Trophoblast cell (in vitro differentiated cells and primary cell): Measurements from ENCODE around the gene KPNA6.

Source experiments
- DNase-seq, 2 donors: peaks; one replicate each; pipeline ENCODE4 v3.0.0-alpha.2; 2016
- H2AFZ ChIP-seq: 2 replicates; pipeline ENCODE4 v1.6.1; 2013; ENCODE audit warnings: low read length, moderate library complexity, mild to moderate bottlenecking; ENCODE audit not compliant: insufficient read depth, poor library complexity
- H2AK5ac ChIP-seq: 2 replicates; pipeline ENCODE4 v1.6.1; 2013; ENCODE audit warnings: mild to moderate bottlenecking, low read length
- H2BK120ac ChIP-seq: 2 replicates; pipeline ENCODE4 v1.6.1; 2013; ENCODE audit warnings: low read length, mild to moderate bottlenecking, moderate library complexity; ENCODE audit not compliant: insufficient read depth, poor library complexity
- H2BK12ac ChIP-seq: 2 replicates; pipeline ENCODE4 v1.6.1; 2013; ENCODE audit warnings: mild to moderate bottlenecking, low read length, moderate library complexity
- H2BK5ac ChIP-seq: 2 replicates; pipeline ENCODE4 v1.6.1; 2013; ENCODE audit warnings: low read length, low read depth, moderate library complexity, mild to moderate bottlenecking; ENCODE audit not compliant: poor library complexity
- H3K14ac ChIP-seq: 2 replicates; pipeline ENCODE4 v1.6.1; 2013; ENCODE audit warnings: mild to moderate bottlenecking, low read length
- H3K18ac ChIP-seq: 2 replicates; pipeline ENCODE4 v1.6.1; 2013; ENCODE audit warnings: mild to moderate bottlenecking, low read length
- H3K23ac ChIP-seq: 2 replicates; pipeline ENCODE4 v1.6.1; 2013; ENCODE audit warnings: low read length
- H3K27ac ChIP-seq: 2 replicates; pipeline ENCODE4 v1.5.1; 2013; ENCODE audit warnings: low read depth, mild to moderate bottlenecking, inconsistent platforms, low read length, moderate library complexity
- H3K27me3 ChIP-seq: 2 replicates; pipeline ENCODE4 v1.6.1; 2013; ENCODE audit warnings: inconsistent platforms, mild to moderate bottlenecking, low read length, moderate library complexity; ENCODE audit not compliant: insufficient read depth
- H3K36me3 ChIP-seq, 2 experiments: 1 replicate in 1 of 2; 2 replicates in 1 of 2; pipeline ENCODE4 v1.6.1; 2013; ENCODE audit warnings: low read length in 2 of 2, mild to moderate bottlenecking in 2 of 2, moderate library complexity in 1 of 2; ENCODE audit not compliant: insufficient read depth in 2 of 2, control insufficient read depth in 1 of 2
- H3K4ac ChIP-seq: 2 replicates; pipeline ENCODE4 v1.6.1; 2013; ENCODE audit warnings: low read depth, mild to moderate bottlenecking, low read length, moderate library complexity
- H3K4me1 ChIP-seq, 2 experiments: 1 replicate in 1 of 2; 2 replicates in 1 of 2; pipeline ENCODE4 v1.6.1; 2013; ENCODE audit warnings: low read length in 2 of 2, mild to moderate bottlenecking in 2 of 2, moderate library complexity in 1 of 2; ENCODE audit not compliant: insufficient read depth in 2 of 2, control insufficient read depth in 1 of 2
- H3K4me2 ChIP-seq: 2 replicates; pipeline ENCODE4 v1.6.1; 2013; ENCODE audit warnings: inconsistent platforms, mild to moderate bottlenecking, low read length, moderate library complexity
- H3K4me3 ChIP-seq: 2 replicates; pipeline ENCODE4 v1.5.1; 2013; ENCODE audit warnings: mild to moderate bottlenecking, low read depth, low read length, inconsistent platforms
- H3K79me1 ChIP-seq: one replicate; pipeline ENCODE4 v1.6.1; 2013; ENCODE audit warnings: low read length
- H3K79me2 ChIP-seq: 2 replicates; pipeline ENCODE4 v1.6.1; 2013; ENCODE audit warnings: low read length, mild to moderate bottlenecking; ENCODE audit not compliant: control insufficient read depth, insufficient read depth, poor library complexity
- H3K9ac ChIP-seq: 2 replicates; pipeline ENCODE4 v1.6.1; 2013; ENCODE audit warnings: mild to moderate bottlenecking, low read length
- H3K9me3 ChIP-seq: 2 replicates; pipeline ENCODE4 v1.6.1; 2013; ENCODE audit warnings: low read depth, mild to moderate bottlenecking, control low read depth, inconsistent platforms, low read length; ENCODE audit not compliant: insufficient read depth
- H4K12ac ChIP-seq: 2 replicates; pipeline ENCODE4 v1.6.1; 2013; ENCODE audit warnings: low read depth, mild to moderate bottlenecking, low read length, moderate library complexity
- H4K8ac ChIP-seq: 2 replicates; pipeline ENCODE4 v1.6.1; 2013; ENCODE audit warnings: low read depth, mild to moderate bottlenecking, low read length, moderate library complexity
- H4K91ac ChIP-seq: one replicate; pipeline ENCODE4 v1.6.1; 2013; ENCODE audit warnings: low read depth, mild to moderate bottlenecking, low read length, moderate library complexity
- WGBS: extraction: QIAGEN DNeasy Blood & Tissue Kit; methylation state at CpG from one replicate; pipeline ENCODE4 v1.1.7; 2013; ENCODE audit warnings: missing lambda C conversion rate; ENCODE audit not compliant: insufficient read length, insufficient coverage; ENCODE audit errors: extremely low coverage; 5-methylcytosine and 5-hydroxymethylcytosine counted together

KPNA6 gene

GRCh38 chr1:32208891-32209328 is 101.1 kb downstream of the KPNA6 start, which contains the start of gene DCDC2B:
DCDC2B (plus strand) TSS chr1:32209089; CDS start chr1:32209094, 5 bp downstream.
- Histone ChIP-seq H3K4me3 (no peak within 1 kb of the TSS), H4K91ac (no peak within 1 kb of the TSS), H3K79me1 (peaks cover 8% of the 10 kb centered on the region), H2BK12ac (no peak within 1 kb of the TSS), H3K14ac (no peak within 1 kb of the TSS), H2BK5ac (no peak within 1 kb of the TSS), H2AK5ac (no peak within 1 kb of the TSS), H4K8ac (no peak within 1 kb of the TSS), H3K4ac (no peak within 1 kb of the TSS), H3K27me3 (no peaks in the 10 kb centered on the region), H3K36me3 (peaks cover 3 to 8% of the 10 kb centered on the region in 2 experiments), H3K9me3 (no peaks in the 10 kb centered on the region), H3K23ac (no peak within 1 kb of the TSS), H3K27ac (no peak within 1 kb of the TSS), H2BK120ac (no peak within 1 kb of the TSS), H4K12ac (no peak within 1 kb of the TSS), H3K18ac (no peak within 1 kb of the TSS), H3K4me2 (no peak within 1 kb of the TSS), H2AFZ (no peak within 1 kb of the TSS), H3K79me2 (peaks cover 4% of the 10 kb centered on the region), H3K4me1 (peaks cover 10 to 13% of the 10 kb centered on the region in 2 experiments), H3K9ac (no peak within 1 kb of the TSS)
- WGBS: no CpG with 5 or more reads among the region's 5 CpGs
- peak; percentile 63 to 69 for DNase-seq

- Histone ChIP-seq H4K91ac (no peak overlapping the region), H3K27ac (no peak overlapping the region), H3K4me1 (peaks cover 0 to 2% of the 10 kb centered on the region in 2 experiments), H2BK12ac (no peak overlapping the region), H3K9ac (no peak overlapping the region), H4K12ac (no peak overlapping the region), H2AFZ (no peak overlapping the region), H3K36me3 (peaks cover 23 to 28% of the 10 kb centered on the region in 2 experiments), H3K4ac (no peak overlapping the region), H3K4me3 (no peak overlapping the region), H3K23ac (no peak overlapping the region), H3K18ac (no peak overlapping the region), H4K8ac (no peak overlapping the region), H3K4me2 (no peak overlapping the region), H3K27me3 (no peaks in the 10 kb centered on the region), H3K9me3 (no peaks in the 10 kb centered on the region), H3K79me2 (no peaks in the 10 kb centered on the region), H3K14ac (no peak overlapping the region), H2BK120ac (no peak overlapping the region), H3K79me1 (no peaks in the 10 kb centered on the region), H2AK5ac (no peak overlapping the region), H2BK5ac (no peak overlapping the region)
- DNase-seq: peak; percentile 43 to 82
- WGBS: no CpG with 5 or more reads among the region's 10 CpGs
Observed at GRCh38 chr1:32215629-32216480, 108.0 kb downstream of the KPNA6 start.

- no peaks in the 10 kb centered on the region for H3K79me1 ChIP-seq
- H3K4ac ChIP-seq: no peak overlapping the region
- H2AFZ ChIP-seq: no peak overlapping the region
- H2BK12ac ChIP-seq: no peak overlapping the region
- H4K12ac ChIP-seq: no peak overlapping the region
- H3K79me2 ChIP-seq: no peaks in the 10 kb centered on the region
- no peaks in the 10 kb centered on the region for H3K9me3 ChIP-seq
- DNase-seq: no peak
- no peak overlapping the region for H2AK5ac ChIP-seq
- no peak overlapping the region for H3K23ac ChIP-seq
- no peak overlapping the region for H3K14ac ChIP-seq
- H2BK120ac ChIP-seq: no peak overlapping the region
- H3K9ac ChIP-seq: no peak overlapping the region
- H2BK5ac ChIP-seq: no peak overlapping the region
- H3K27ac ChIP-seq: no peak overlapping the region
- peaks cover 23 to 28% of the 10 kb centered on the region in 2 experiments for H3K36me3 ChIP-seq
- no peak overlapping the region for H4K91ac ChIP-seq
- WGBS: no CpG with 5 or more reads among the region's 5 CpGs
- H3K4me2 ChIP-seq: no peak overlapping the region
- H3K4me1 ChIP-seq: peaks cover 5 to 7% of the 10 kb centered on the region in 2 experiments
- H3K4me3 ChIP-seq: no peak overlapping the region
- H4K8ac ChIP-seq: no peak overlapping the region
- H3K18ac ChIP-seq: no peak overlapping the region
- H3K27me3 ChIP-seq: no peaks in the 10 kb centered on the region
Observed at GRCh38 chr1:32216566-32216965, 108.7 kb downstream of the KPNA6 start.

- H3K36me3 ChIP-seq: peaks cover 24 to 33% of the 10 kb centered on the region in 2 experiments
- no peak overlapping the region for H3K18ac ChIP-seq
- no peak overlapping the region for H2AK5ac ChIP-seq
- H3K27me3 ChIP-seq: no peaks in the 10 kb centered on the region
- H3K4me2 ChIP-seq: no peak overlapping the region
- H3K79me1 ChIP-seq: peaks cover 9% of the 10 kb centered on the region
- H3K4me3 ChIP-seq: no peak overlapping the region
- peaks cover 1% of the 10 kb centered on the region for H3K9me3 ChIP-seq
- H2BK12ac ChIP-seq: no peak overlapping the region
- no peak overlapping the region for H3K14ac ChIP-seq
- H2BK5ac ChIP-seq: no peak overlapping the region
- H4K8ac ChIP-seq: no peak overlapping the region
- no CpG with 5 or more reads among the region's 7 CpGs for WGBS
- no peak overlapping the region for H4K12ac ChIP-seq
- no peak overlapping the region for H4K91ac ChIP-seq
- H3K4ac ChIP-seq: no peak overlapping the region
- no peak overlapping the region for H3K27ac ChIP-seq
- H3K23ac ChIP-seq: no peak overlapping the region
- H3K4me1 ChIP-seq: peaks cover 7% of the 10 kb centered on the region in 2 experiments
- no peak for DNase-seq
- no peak overlapping the region for H3K9ac ChIP-seq
- no peak overlapping the region for H2BK120ac ChIP-seq
- no peak overlapping the region for H2AFZ ChIP-seq
- peaks cover 11% of the 10 kb centered on the region for H3K79me2 ChIP-seq
Observed at GRCh38 chr1:32219022-32219421, 111.2 kb downstream of the KPNA6 start.
